Liver (tissue), 9 donors: ENCODE results near the gene ATXN1. TPM values are rescaled to one million over a fixed set of nuclear protein-coding genes. Genes with fewer than 3 reads are reported as not detected.

Source experiments
- DNase-seq: peaks from one replicate; pipeline ENCODE4 v3.0.0-alpha.2; 2017; ENCODE audit warnings: low spot score
- H3K27ac ChIP-seq, 2 donors: one replicate each; pipeline ENCODE4 v1.7.0; 2013; ENCODE audit warnings: inconsistent platforms in 2 of 2, low read length in 2 of 2, control low read depth in 1 of 2, low read depth in 1 of 2, mild to moderate bottlenecking in 1 of 2
- H3K27me3 ChIP-seq, 4 donors: one replicate each; pipeline versions ENCODE4 v1.6.1 to v1.7.0; 2013; ENCODE audit warnings: low read length in 3 of 4, inconsistent platforms in 1 of 4, mild to moderate bottlenecking in 1 of 4, moderate library complexity in 1 of 4; ENCODE audit not compliant: control insufficient read depth in 4 of 4, insufficient read depth in 4 of 4
- H3K36me3 ChIP-seq, 4 donors: one replicate each; pipeline versions ENCODE4 v1.6.1 to v1.7.0; 2013; ENCODE audit warnings: low read length in 3 of 4, mild to moderate bottlenecking in 3 of 4, low read depth in 1 of 4, moderate library complexity in 1 of 4; ENCODE audit not compliant: control insufficient read depth in 4 of 4, insufficient read depth in 3 of 4
- H3K4me1 ChIP-seq, 4 donors: one replicate each; pipeline versions ENCODE4 v1.6.1 to v1.7.0; 2013; ENCODE audit warnings: low read length in 3 of 4, mild to moderate bottlenecking in 3 of 4, moderate library complexity in 1 of 4; ENCODE audit not compliant: control insufficient read depth in 4 of 4, insufficient read depth in 4 of 4
- H3K4me3 ChIP-seq, 3 donors: one replicate each; pipeline versions ENCODE4 v1.6.1 to v1.7.0; 2013; ENCODE audit warnings: low read length in 3 of 3, control low read depth in 1 of 3, low read depth in 1 of 3, mild to moderate bottlenecking in 1 of 3
- H3K9ac ChIP-seq, 2 donors: one replicate each; pipeline ENCODE4 v1.7.0; 2013; ENCODE audit warnings: low read length in 2 of 2, mild to moderate bottlenecking in 2 of 2, moderate library complexity in 2 of 2, control low read depth in 1 of 2, low read depth in 1 of 2
- H3K9me3 ChIP-seq, 4 donors: one replicate each; pipeline versions ENCODE4 v1.6.1 to v1.7.0; 2013; ENCODE audit warnings: low read length in 3 of 4; ENCODE audit not compliant: control insufficient read depth in 4 of 4
- CTCF ChIP-seq: fragments of 150-350 bp; IDR thresholded peaks from 2 replicates; pipeline ENCODE4 v1.5.1; 2017; ENCODE audit warnings: improper control_type of control experiment, low read depth, low read length; ENCODE audit not compliant: missing input control
- FOXA1 ChIP-seq: IDR thresholded peaks from 2 replicates; pipeline ENCODE4 v1.6.1; 2016; ENCODE audit warnings: antibody characterized with exemption
- FOXA2 ChIP-seq: IDR thresholded peaks from 2 replicates; pipeline ENCODE4 v1.6.1; 2016; ENCODE audit warnings: antibody characterized with exemption
- GABPA ChIP-seq, 2 donors: IDR thresholded peaks in 1 of 2; conservative IDR thresholded peaks in 1 of 2; 2 replicates each; pipeline ENCODE4 v1.6.1; 2016; ENCODE audit warnings: antibody characterized with exemption in 2 of 2, mild to moderate bottlenecking in 1 of 2, moderate library complexity in 1 of 2
- MAX ChIP-seq: IDR thresholded peaks from 2 replicates; pipeline ENCODE4 v1.6.1; 2016; ENCODE audit warnings: antibody characterized with exemption
- RAD21 ChIP-seq, 2 donors: IDR thresholded peaks; 2 replicates each; pipeline ENCODE4 v1.6.1; 2016; ENCODE audit warnings: antibody characterized with exemption in 2 of 2, mild to moderate bottlenecking in 2 of 2
- REST ChIP-seq: IDR thresholded peaks from 2 replicates; pipeline ENCODE4 v1.6.1; 2016; ENCODE audit warnings: antibody characterized with exemption, mild to moderate bottlenecking
- RXRA ChIP-seq, 2 donors: IDR thresholded peaks; 2 replicates each; pipeline ENCODE4 v1.6.1; 2017 to 2018; ENCODE audit warnings: antibody characterized with exemption in 2 of 2, mild to moderate bottlenecking in 1 of 2
- SP1 ChIP-seq: IDR thresholded peaks from 2 replicates; pipeline ENCODE4 v1.6.1; 2018; ENCODE audit warnings: antibody characterized with exemption, mild to moderate bottlenecking
- YY1 ChIP-seq: IDR thresholded peaks from 2 replicates; pipeline ENCODE4 v1.6.1; 2016; ENCODE audit warnings: antibody characterized with exemption, mild to moderate bottlenecking
- ZBTB33 ChIP-seq: IDR thresholded peaks from 2 replicates; pipeline ENCODE4 v1.6.1; 2016; ENCODE audit warnings: antibody characterized with exemption
- WGBS: extraction: QIAGEN DNeasy Blood & Tissue Kit; methylation state at CpG from one replicate; pipeline ENCODE4 v1.1.7; 2013; 5-methylcytosine and 5-hydroxymethylcytosine counted together
- polyA plus RNA-seq, 2 donors: library from polyadenylated mRNA; stranded (reverse) in 1 of 2; unstranded in 1 of 2; fragments of 200-250 nt in 1 of 2; fragments of >200 nt in 1 of 2; fragmentation: Nextera tagmentation in 1 of 2; extraction: Ambion mirVana in 1 of 2; gene quantifications; one replicate each; pipeline versions ENCODE4 v1.2.1 to v1.2.3, GENCODE V29; 2013 to 2015
- total RNA-seq, 2 donors: library from RNA; depleted of rRNA; stranded (reverse); fragments of >200 nt; gene quantifications; one replicate each; pipeline ENCODE4 v1.2.3, GENCODE V29; 2014
- donor health status: healthy.
- donor health status: healthy.
- donor health status: healthy.
- donor health status: healthy.
- donor health status: healthy.

ATXN1 gene
- total and polyA plus RNA-seq, 4 donors: 4.3 to 29.7 (median 8.2) TPM

GRCh38 chr6:16311763-16312162 lies 449.5 kb downstream of the ATXN1 start:
- no peaks in the 10 kb centered on the region for H3K9me3 ChIP-seq

More at GRCh38 chr6:16311763-16312162, 449.5 kb downstream of the ATXN1 start:
- 97% methylated on average over 6 of the region's 6 CpGs for WGBS
- H3K4me3 ChIP-seq: no peak overlapping the region
- peaks cover 0 to 1% (median under 1%) of the 10 kb centered on the region in 4 donors for H3K36me3 ChIP-seq
- H3K9ac ChIP-seq: no peak overlapping the region
- no peak for DNase-seq
- no peaks in the 10 kb centered on the region for H3K27me3 ChIP-seq
- peaks cover 0 to under 1% (median 0%) of the 10 kb centered on the region in 4 donors for H3K4me1 ChIP-seq
- H3K27ac ChIP-seq: no peak overlapping the region
- TF ChIP-seq MAX: no peak
- TF ChIP-seq SP1: no peak
- no peak for TF ChIP-seq RXRA (IDR thresholded peaks at IDR 0.05)
- no peak for TF ChIP-seq ZBTB33
- TF ChIP-seq GABPA (IDR thresholded peaks at IDR 0.05 in 1 of 2, conservative IDR thresholded peaks at IDR 0.05 in 1 of 2): no peak
- no peak for TF ChIP-seq YY1
- no peak for TF ChIP-seq REST
- no peak for TF ChIP-seq RAD21 (IDR thresholded peaks at IDR 0.05)
- no peak for TF ChIP-seq FOXA1
- no peak for TF ChIP-seq CTCF
- TF ChIP-seq FOXA2: no peak
